H9 (cell line): ENCODE measurements around the gene SMC4. TPM values are rescaled to one million over a fixed set of nuclear protein-coding genes. Genes with fewer than 3 reads are reported as not detected.

Source experiments
- DNase-seq: peaks from one replicate; pipeline ENCODE4 v3.0.0-alpha.2; 2017
- H2AFZ ChIP-seq: one replicate; pipeline ENCODE4 v1.6.1; 2013; ENCODE audit warnings: mild to moderate bottlenecking, low read length, control low read depth, moderate library complexity
- H2AK5ac ChIP-seq: 2 replicates; pipeline ENCODE4 v1.6.1; 2013; ENCODE audit warnings: low read length, control low read depth, mixed read lengths; ENCODE audit not compliant: insufficient read length
- H2BK120ac ChIP-seq: one replicate; pipeline ENCODE4 v1.6.1; 2013; ENCODE audit warnings: low read depth, mild to moderate bottlenecking, low read length, control low read depth, inconsistent platforms; ENCODE audit not compliant: poor library complexity, severe bottlenecking
- H2BK12ac ChIP-seq: 2 replicates; pipeline ENCODE4 v1.6.1; 2013; ENCODE audit warnings: low read length, control low read depth, mixed read lengths, low read depth; ENCODE audit not compliant: insufficient read length
- H2BK15ac ChIP-seq: 2 replicates; pipeline ENCODE4 v1.6.1; 2013; ENCODE audit warnings: low read depth, low read length, control low read depth
- H2BK20ac ChIP-seq: one replicate; pipeline ENCODE4 v1.6.1; 2013; ENCODE audit warnings: low read depth, mild to moderate bottlenecking, low read length, control low read depth, inconsistent platforms; ENCODE audit not compliant: poor library complexity, severe bottlenecking
- H2BK5ac ChIP-seq: 2 replicates; pipeline ENCODE4 v1.6.1; 2013; ENCODE audit warnings: low read length, control low read depth, mixed read lengths; ENCODE audit not compliant: insufficient read length
- H3K14ac ChIP-seq: 2 replicates; pipeline ENCODE4 v1.6.1; 2013; ENCODE audit warnings: low read length, control low read depth; ENCODE audit not compliant: insufficient read depth
- H3K18ac ChIP-seq: 2 replicates; pipeline ENCODE4 v1.6.1; 2013; ENCODE audit warnings: low read depth, mild to moderate bottlenecking, mixed read lengths, low read length, control low read depth; ENCODE audit not compliant: insufficient read length
- H3K23ac ChIP-seq: 2 replicates; pipeline ENCODE4 v1.6.1; 2013; ENCODE audit warnings: low read length, control low read depth, mixed read lengths, low read depth; ENCODE audit not compliant: insufficient read length
- H3K23me2 ChIP-seq: 2 replicates; pipeline ENCODE4 v1.6.1; 2013; ENCODE audit warnings: low read depth, mild to moderate bottlenecking, mixed read lengths, low read length, control low read depth; ENCODE audit not compliant: insufficient read length, poor library complexity, severe bottlenecking
- H3K27ac ChIP-seq: 2 replicates; pipeline ENCODE4 v1.5.1; 2013; ENCODE audit warnings: low read length, control low read depth, mixed read lengths, low read depth; ENCODE audit not compliant: insufficient read length
- H3K27me3 ChIP-seq: 2 replicates; pipeline ENCODE4 v1.6.1; 2013; ENCODE audit warnings: low read length, control low read depth, inconsistent platforms; ENCODE audit not compliant: insufficient read depth
- H3K4ac ChIP-seq: 2 replicates; pipeline ENCODE4 v1.6.1; 2013; ENCODE audit warnings: low read depth, mild to moderate bottlenecking, control low read depth, inconsistent platforms, low read length, moderate library complexity
- H3K4me1 ChIP-seq: 2 replicates; pipeline ENCODE4 v1.6.1; 2013; ENCODE audit warnings: low read length, control low read depth, inconsistent platforms; ENCODE audit not compliant: insufficient read depth
- H3K4me2 ChIP-seq: 2 replicates; pipeline ENCODE4 v1.6.1; 2013; ENCODE audit warnings: low read length, control low read depth, mixed read lengths; ENCODE audit not compliant: insufficient read length, insufficient read depth
- H3K56ac ChIP-seq: 2 replicates; pipeline ENCODE4 v1.6.1; 2013; ENCODE audit warnings: low read depth, mild to moderate bottlenecking, mixed read lengths, low read length, control low read depth; ENCODE audit not compliant: insufficient read length
- H3K79me1 ChIP-seq: 2 replicates; pipeline ENCODE4 v1.6.1; 2013; ENCODE audit warnings: low read depth, mild to moderate bottlenecking, moderate library complexity, low read length, control low read depth, inconsistent platforms; ENCODE audit not compliant: insufficient read depth, poor library complexity, severe bottlenecking
- H3K79me2 ChIP-seq: 2 replicates; pipeline ENCODE4 v1.6.1; 2013; ENCODE audit warnings: low read length, control low read depth, inconsistent platforms; ENCODE audit not compliant: insufficient read depth
- H3K9ac ChIP-seq: 2 replicates; pipeline ENCODE4 v1.6.1; 2013; ENCODE audit warnings: low read length, control low read depth, mixed read lengths; ENCODE audit not compliant: insufficient read length; ENCODE audit errors: extremely low read depth
- H3K9me3 ChIP-seq: one replicate; pipeline ENCODE4 v1.6.1; 2013; ENCODE audit warnings: low read depth, low read length, inconsistent platforms; ENCODE audit not compliant: control insufficient read depth
- H3T11ph ChIP-seq: one replicate; pipeline ENCODE4 v1.6.1; 2013; ENCODE audit warnings: mild to moderate bottlenecking, low read length, control low read depth, inconsistent platforms
- H4K20me1 ChIP-seq: one replicate; pipeline ENCODE4 v1.6.1; 2013; ENCODE audit not compliant: control insufficient read depth, insufficient read length, insufficient read depth
- H4K5ac ChIP-seq: 2 replicates; pipeline ENCODE4 v1.6.1; 2013; ENCODE audit warnings: low read depth, mild to moderate bottlenecking, mixed read lengths, low read length, control low read depth; ENCODE audit not compliant: insufficient read length
- H4K8ac ChIP-seq: replicated peaks from 2 replicates; pipeline ENCODE4 v1.6.1; 2013; ENCODE audit warnings: low read length, control low read depth, mixed read lengths, low read depth; ENCODE audit not compliant: insufficient read length
- H4K91ac ChIP-seq: 2 replicates; pipeline ENCODE4 v1.6.1; 2013; ENCODE audit warnings: low read depth, mild to moderate bottlenecking, moderate library complexity, mixed read lengths, low read length, control low read depth; ENCODE audit not compliant: insufficient read length
- H3K27ac Mint-ChIP-seq, 3 experiments: 2 replicates in 2 of 3; 3 replicates in 1 of 3; pipeline ENCODE4 v1.8.0; 2020 to 2021; ENCODE audit warnings: mixed read lengths in 3 of 3, mild to moderate bottlenecking in 1 of 3, moderate library complexity in 1 of 3
- H3K27me3 Mint-ChIP-seq: 2 replicates; pipeline ENCODE4 v1.8.0; 2021; ENCODE audit warnings: low read depth, mild to moderate bottlenecking, moderate library complexity, mixed read lengths
- H3K36me3 Mint-ChIP-seq, 3 experiments: 2 replicates in 2 of 3; 3 replicates in 1 of 3; pipeline ENCODE4 v1.8.0; 2020 to 2021; ENCODE audit warnings: low read depth in 3 of 3, mixed read lengths in 3 of 3; ENCODE audit not compliant: insufficient read depth in 1 of 3
- H3K4me1 Mint-ChIP-seq, 2 experiments: 2 replicates each; pipeline ENCODE4 v1.8.0; 2020; ENCODE audit warnings: mixed read lengths in 2 of 2
- H3K4me3 Mint-ChIP-seq, 2 experiments: 2 replicates in 1 of 2; 3 replicates in 1 of 2; pipeline ENCODE4 v1.8.0; 2020 to 2021; ENCODE audit warnings: mild to moderate bottlenecking in 2 of 2, mixed read lengths in 2 of 2, moderate library complexity in 1 of 2
- H3K9me3 Mint-ChIP-seq, 2 experiments: 2 replicates in 1 of 2; 3 replicates in 1 of 2; pipeline ENCODE4 v1.8.0; 2020; ENCODE audit warnings: mild to moderate bottlenecking in 2 of 2, mixed read lengths in 2 of 2, moderate library complexity in 1 of 2
- CTCF ChIP-seq: fragments of 200-600 bp; sonication (generic); conservative IDR thresholded peaks from 3 replicates; pipeline ENCODE4 v1.8.0; 2021; ENCODE audit warnings: antibody characterized with exemption, mild to moderate bottlenecking
- WGBS: extraction: QIAGEN DNeasy Blood & Tissue Kit; methylation state at CpG from one replicate; pipeline ENCODE4 v1.1.7; 2013; ENCODE audit warnings: missing lambda C conversion rate, low lambda C conversion rate, mixed read lengths; ENCODE audit not compliant: insufficient read length; ENCODE audit errors: extremely low coverage; 5-methylcytosine and 5-hydroxymethylcytosine counted together
- total RNA-seq: library from RNA; stranded (reverse); gene quantifications from 2 replicates; pipeline ENCODE4 v1.2.1, GENCODE V29; 2021

Gene SMC4
- total RNA-seq, 1 experiment from 2014 or later = 130 TPM

- Histone ChIP-seq H2AFZ (no peak overlapping the region), H3K27me3 (no peaks in the 10 kb centered on the region), H3T11ph (no peak overlapping the region), H3K4me2 (no peak overlapping the region), H3K79me1 (no peaks in the 10 kb centered on the region), H4K20me1 (no peaks in the 10 kb centered on the region), H3K27ac (no peak overlapping the region), H2BK12ac (no peak overlapping the region), H3K14ac (no peak overlapping the region), H3K4me1 (no peaks in the 10 kb centered on the region), H2BK120ac (no peak overlapping the region), H2BK5ac (no peak overlapping the region), H3K9me3 (no peaks in the 10 kb centered on the region), H3K9ac (no peak overlapping the region), H3K23me2 (no peaks in the 10 kb centered on the region), H3K56ac (no peak overlapping the region), H3K23ac (no peak overlapping the region), H4K8ac (no peak overlapping the region), H4K91ac (no peak overlapping the region), H2AK5ac (no peak overlapping the region), H3K18ac (no peak overlapping the region), H2BK20ac (no peak overlapping the region), H3K79me2 (no peaks in the 10 kb centered on the region), H4K5ac (no peak overlapping the region), H2BK15ac (no peak overlapping the region), H3K4ac (no peak overlapping the region)
- no peak overlapping the region for H3K27ac Mint-ChIP-seq
- no peak overlapping the region for H3K4me3 Mint-ChIP-seq
- no peaks in the 10 kb centered on the region for H3K36me3 Mint-ChIP-seq
- no peaks in the 10 kb centered on the region for H3K9me3 Mint-ChIP-seq
- no CpG with 5 or more reads among the region's 5 CpGs for WGBS
- TF ChIP-seq CTCF = no peak
- H3K4me1 Mint-ChIP-seq = peaks cover 2 to 3% of the 10 kb centered on the region in 2 experiments; a peak in 1 of 4 replicates
- H3K27me3 Mint-ChIP-seq = peaks cover 3% of the 10 kb centered on the region; the same call in 1 of the 2 replicates
- no peak for DNase-seq
Measured at GRCh38 chr3:160478338-160478737, 78.9 kb downstream of the SMC4 start.
